HL-60 (cell line): ENCODE data around the gene FNBP1L.

Experiments
- GABPA ChIP-seq: IDR thresholded peaks from 2 replicates; pipeline ENCODE4 v1.6.1; 2012; ENCODE audit warnings: low read depth
- POLR2AphosphoS5 ChIP-seq: IDR thresholded peaks from 2 replicates; pipeline ENCODE4 v1.6.1; 2012; ENCODE audit warnings: low read depth
- REST ChIP-seq: IDR thresholded peaks from 2 replicates; pipeline ENCODE4 v1.6.1; 2012; ENCODE audit warnings: low read depth; ENCODE audit not compliant: insufficient replicate concordance
- SPI1 ChIP-seq: IDR thresholded peaks from 2 replicates; pipeline ENCODE4 v1.6.1; 2012; ENCODE audit warnings: low read depth, mild to moderate bottlenecking, borderline replicate concordance
- TF ChIP-seq, protein P1 (sequence below): IDR thresholded peaks from one replicate; pipeline ENCODE4 v1.5.1; 2011; ENCODE audit warnings: low read length, control low read depth, inconsistent platforms; ENCODE audit not compliant: insufficient read depth

DNA sequence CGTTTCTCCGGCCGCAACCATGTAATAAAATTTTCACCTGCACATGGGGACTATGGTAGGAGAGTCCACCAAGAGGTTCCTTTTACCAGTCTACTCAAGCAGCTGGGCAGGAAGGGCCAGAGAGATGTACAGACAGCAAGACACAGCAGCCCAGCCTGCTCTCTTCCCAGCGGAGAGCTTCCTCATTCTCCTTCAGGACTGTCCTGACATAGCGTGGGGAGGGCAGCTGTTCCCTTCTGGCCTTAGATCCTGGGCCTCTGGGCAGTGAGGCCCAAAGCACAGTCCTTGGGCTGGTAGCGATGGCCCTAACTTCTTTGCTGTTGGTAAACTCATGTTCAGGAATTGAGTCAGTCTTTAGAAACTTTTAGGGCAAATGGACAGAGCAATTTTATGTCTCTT, 144.6 kb downstream of the FNBP1L start:
- TF ChIP-seq, protein P1, sequence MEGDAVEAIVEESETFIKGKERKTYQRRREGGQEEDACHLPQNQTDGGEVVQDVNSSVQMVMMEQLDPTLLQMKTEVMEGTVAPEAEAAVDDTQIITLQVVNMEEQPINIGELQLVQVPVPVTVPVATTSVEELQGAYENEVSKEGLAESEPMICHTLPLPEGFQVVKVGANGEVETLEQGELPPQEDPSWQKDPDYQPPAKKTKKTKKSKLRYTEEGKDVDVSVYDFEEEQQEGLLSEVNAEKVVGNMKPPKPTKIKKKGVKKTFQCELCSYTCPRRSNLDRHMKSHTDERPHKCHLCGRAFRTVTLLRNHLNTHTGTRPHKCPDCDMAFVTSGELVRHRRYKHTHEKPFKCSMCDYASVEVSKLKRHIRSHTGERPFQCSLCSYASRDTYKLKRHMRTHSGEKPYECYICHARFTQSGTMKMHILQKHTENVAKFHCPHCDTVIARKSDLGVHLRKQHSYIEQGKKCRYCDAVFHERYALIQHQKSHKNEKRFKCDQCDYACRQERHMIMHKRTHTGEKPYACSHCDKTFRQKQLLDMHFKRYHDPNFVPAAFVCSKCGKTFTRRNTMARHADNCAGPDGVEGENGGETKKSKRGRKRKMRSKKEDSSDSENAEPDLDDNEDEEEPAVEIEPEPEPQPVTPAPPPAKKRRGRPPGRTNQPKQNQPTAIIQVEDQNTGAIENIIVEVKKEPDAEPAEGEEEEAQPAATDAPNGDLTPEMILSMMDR: no peak
- TF ChIP-seq REST: no peak
- TF ChIP-seq POLR2AphosphoS5: no peak
- no peak for TF ChIP-seq GABPA
- TF ChIP-seq SPI1: no peak
